GM23248 (cell line): ENCODE results near the gene AMBRA1.

Experiments
- EZH2 ChIP-seq: fragments of 200-600 bp; sonication (generic); IDR thresholded peaks from 2 replicates; pipeline ENCODE4 v1.6.1; 2018; ENCODE audit warnings: antibody characterized with exemption, mild to moderate bottlenecking; ENCODE audit not compliant: insufficient read depth, poor library complexity, severe bottlenecking
- EZH2phosphoT487 ChIP-seq: fragments of 200-600 bp; sonication (generic); IDR thresholded peaks from 2 replicates; pipeline ENCODE4 v1.6.1; 2018; ENCODE audit warnings: antibody characterized with exemption, moderate library complexity, mild to moderate bottlenecking, low read depth; ENCODE audit not compliant: insufficient read depth

DNA sequence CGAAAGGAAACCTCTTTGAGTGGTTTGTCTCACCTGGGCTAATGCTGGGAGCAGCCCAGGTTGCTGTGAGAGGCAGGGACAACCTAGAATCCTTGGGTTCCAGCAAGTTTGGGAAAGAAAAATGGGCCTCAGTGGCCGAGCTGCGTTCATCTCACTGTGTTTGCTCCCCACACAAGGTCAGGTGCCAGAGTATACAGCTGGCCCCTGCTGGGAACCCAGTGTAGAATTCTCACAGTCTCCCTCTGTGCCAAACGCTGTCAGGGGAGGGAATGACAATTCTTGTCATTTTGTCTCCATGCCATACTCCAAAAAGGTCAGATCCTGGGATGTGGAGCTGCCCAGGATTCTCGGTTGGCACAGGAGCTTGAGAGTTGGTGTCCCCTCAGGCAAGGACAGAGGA lies 242.2 kb downstream of the AMBRA1 start:
- TF ChIP-seq EZH2phosphoT487: no peak
- TF ChIP-seq EZH2: no peak
